Caco-2 (cell line): Measurements from ENCODE around the gene CAMK1D. TPM values are rescaled to one million over a fixed set of nuclear protein-coding genes. Genes with fewer than 3 reads are reported as not detected.

ENCODE experiments used
- BruUV-seq: library from RNA; stranded (reverse); fragments of 400-500 nt; replicated peaks from 2 replicates; lab custom pipeline; 2021; lab: Mats Ljungman, UMichigan
- CTCF ChIA-PET: fragments of 300-600 bp; sonication (Branson Sonifier 250); formaldehyde crosslinking; loops from one replicate; lab custom pipeline; 2022; ENCODE audit warnings: antibody characterized with exemption; lab: Charles Lee
- POLR2A ChIA-PET: fragments of 300-600 bp; sonication (Branson Sonifier 250); formaldehyde crosslinking; loops from one replicate; lab custom pipeline; 2022; ENCODE audit warnings: antibody characterized with exemption; lab: Charles Lee
- DNase-seq, 2 experiments: peaks; one replicate each; pipeline versions ENCODE4 v3.0.0 to v3.0.0-alpha.2; 2020 to 2022
- H3K27me3 ChIP-seq: replicated peaks from 2 replicates; pipeline ENCODE4 v1.6.0; 2011; ENCODE audit warnings: low read length; ENCODE audit not compliant: control insufficient read depth, insufficient read depth
- H3K36me3 ChIP-seq: 2 replicates; pipeline ENCODE4 v1.5.1; 2011; ENCODE audit warnings: low read length; ENCODE audit not compliant: control insufficient read depth, insufficient read depth
- H3K4me1 ChIP-seq: fragments of 250-450 bp; sonication (Bioruptor Pico); 2 replicates; pipeline ENCODE4 v1.5.1; 2020; ENCODE audit warnings: mild to moderate bottlenecking
- H3K4me3 ChIP-seq: 2 replicates; pipeline ENCODE4 v1.5.1; 2011; ENCODE audit warnings: low read depth, mild to moderate bottlenecking, control low read depth, low read length
- H3K9me3 ChIP-seq: fragments of 250-450 bp; sonication (Bioruptor Pico); 2 replicates; pipeline ENCODE4 v1.5.1; 2020; ENCODE audit warnings: mild to moderate bottlenecking, moderate library complexity
- H3K27ac Mint-ChIP-seq: one replicate; pipeline ENCODE4 v1.8.0; 2022; ENCODE audit warnings: mixed read lengths; ENCODE audit not compliant: unreplicated experiment
- H3K27me3 Mint-ChIP-seq: one replicate; pipeline ENCODE4 v1.8.0; 2022; ENCODE audit warnings: mixed read lengths; ENCODE audit not compliant: insufficient read depth, unreplicated experiment
- H3K36me3 Mint-ChIP-seq: one replicate; pipeline ENCODE4 v1.8.0; 2022; ENCODE audit warnings: mild to moderate bottlenecking, mixed read lengths; ENCODE audit not compliant: insufficient read depth, unreplicated experiment
- H3K4me1 Mint-ChIP-seq: one replicate; pipeline ENCODE4 v1.8.0; 2022; ENCODE audit warnings: low read depth, mixed read lengths; ENCODE audit not compliant: unreplicated experiment
- H3K4me3 Mint-ChIP-seq: one replicate; pipeline ENCODE4 v1.8.0; 2022; ENCODE audit warnings: mild to moderate bottlenecking, moderate library complexity, mixed read lengths; ENCODE audit not compliant: unreplicated experiment
- H3K9me3 Mint-ChIP-seq: one replicate; pipeline ENCODE4 v1.8.0; 2022; ENCODE audit warnings: mixed read lengths; ENCODE audit not compliant: unreplicated experiment
- CTCF ChIP-seq, 2 experiments: fragments of 200-600 bp in 1 of 2; IDR thresholded peaks; 1 replicate in 1 of 2; 2 replicates in 1 of 2; pipeline versions ENCODE4 v1.5.1 to v1.8.0; 2011 to 2022; ENCODE audit warnings: antibody characterized with exemption in 1 of 2, control low read depth in 1 of 2, inconsistent platforms in 1 of 2, low read depth in 1 of 2, low read length in 1 of 2, mild to moderate bottlenecking in 1 of 2, moderate library complexity in 1 of 2; ENCODE audit not compliant: insufficient read depth in 1 of 2, severe bottlenecking in 1 of 2, unreplicated experiment in 1 of 2
- intact Hi-C: fragments of 100-400 bp; cut with micrococcal nuclease; formaldehyde crosslinking; loops from one replicate; pipeline ENCODE4 v1.10.0; 2022; ENCODE audit not compliant: unreplicated experiment
- total RNA-seq: library from RNA; stranded (reverse); gene quantifications from 2 replicates; pipeline ENCODE4 v1.2.3, GENCODE V29; 2022

Gene CAMK1D
- total RNA-seq, 1 experiment from 2014 or later = 10.9 TPM

GRCh38 chr10:12469345-12469744, 120.0 kb downstream of the CAMK1D start:
- CTCF ChIA-PET = no interaction called here

GRCh38 chr10:12470719-12471118, 121.4 kb downstream of the CAMK1D start:
- H3K4me1 ChIP-seq = no peaks in the 10 kb centered on the region
- TF ChIP-seq CTCF (IDR thresholded peaks at IDR 0.05; ENCODE audit: insufficient read depth in 1 of 2, low read depth in 1 of 2, low read length in 1 of 2, severe bottlenecking in 1 of 2, unreplicated experiment in 1 of 2) = no peak
- BruUV-seq = no TSS peak
- no peaks in the 10 kb centered on the region for H3K36me3 ChIP-seq
- CTCF ChIA-PET = no interaction called here
- POLR2A ChIA-PET = no interaction called here
- Mint-ChIP-seq H3K36me3 (no peaks in the 10 kb centered on the region), H3K4me3 (no peak overlapping the region), H3K9me3 (no peaks in the 10 kb centered on the region), H3K27ac (no peak overlapping the region), H3K4me1 (no peaks in the 10 kb centered on the region), H3K27me3 (no peaks in the 10 kb centered on the region)
- DNase-seq = no peak
- H3K27me3 ChIP-seq = no peaks in the 10 kb centered on the region
- no peak overlapping the region for H3K4me3 ChIP-seq
- no peaks in the 10 kb centered on the region for H3K9me3 ChIP-seq
- intact Hi-C loops = no loop called here

More at GRCh38 chr10:12469345-12469744, 120.0 kb downstream of the CAMK1D start:
- H3K4me1 Mint-ChIP-seq = no peaks in the 10 kb centered on the region
- H3K4me3 ChIP-seq = no peak overlapping the region
- H3K36me3 Mint-ChIP-seq = no peaks in the 10 kb centered on the region
- H3K9me3 Mint-ChIP-seq = no peaks in the 10 kb centered on the region
- intact Hi-C loops = no loop called here
- H3K36me3 ChIP-seq = no peaks in the 10 kb centered on the region
- no peak overlapping the region for H3K27ac Mint-ChIP-seq
- BruUV-seq = no TSS peak
- no peaks in the 10 kb centered on the region for H3K4me1 ChIP-seq
- POLR2A ChIA-PET = no interaction called here
- no peaks in the 10 kb centered on the region for H3K27me3 ChIP-seq
- H3K27me3 Mint-ChIP-seq = no peaks in the 10 kb centered on the region
- DNase-seq = no peak
- H3K9me3 ChIP-seq = no peaks in the 10 kb centered on the region; the same call in 1 of the 2 replicates
- H3K4me3 Mint-ChIP-seq = no peak overlapping the region
- TF ChIP-seq CTCF (IDR thresholded peaks at IDR 0.05; ENCODE audit: insufficient read depth in 1 of 2, low read depth in 1 of 2, low read length in 1 of 2, severe bottlenecking in 1 of 2, unreplicated experiment in 1 of 2) = no peak

GRCh38 chr10:12471135-12471534, 121.8 kb downstream of the CAMK1D start:
- H3K4me3 ChIP-seq = no peak overlapping the region
- Mint-ChIP-seq H3K4me1 (no peaks in the 10 kb centered on the region), H3K27me3 (no peaks in the 10 kb centered on the region), H3K4me3 (no peak overlapping the region), H3K9me3 (no peaks in the 10 kb centered on the region), H3K27ac (no peak overlapping the region), H3K36me3 (no peaks in the 10 kb centered on the region)
- H3K27me3 ChIP-seq = no peaks in the 10 kb centered on the region
- POLR2A ChIA-PET = no interaction called here
- H3K9me3 ChIP-seq = no peaks in the 10 kb centered on the region
- no peak for TF ChIP-seq CTCF (IDR thresholded peaks at IDR 0.05; ENCODE audit: insufficient read depth in 1 of 2, low read depth in 1 of 2, low read length in 1 of 2, severe bottlenecking in 1 of 2, unreplicated experiment in 1 of 2)
- no peaks in the 10 kb centered on the region for H3K36me3 ChIP-seq
- intact Hi-C loops = no loop called here
- CTCF ChIA-PET = interaction anchor here (1.2 kb wide), 1 partner anchor 14 kb away, joined by 3 read pairs; no protein-coding TSS in a partner anchor
- no peak for DNase-seq
- no peaks in the 10 kb centered on the region for H3K4me1 ChIP-seq
- no TSS peak for BruUV-seq
